Activated CD8-positive, alpha-beta T cell treated with anti-CD3 and anti-CD28 coated beads for 36 hours (primary cell): ENCODE measurements around the gene NFXL1. TPM values are rescaled to one million over a fixed set of nuclear protein-coding genes. Genes with fewer than 3 reads are reported as not detected.
A peak's percentile ranks its signal among the peaks of the same experiment; 100 is the strongest.
"Not testable (repeated sequence)": the region's sequence is repeated elsewhere in the genome, so short reads cannot be mapped to it uniquely, and the experiment has no call there.

Experiments
- ATAC-seq: fragments of 200-7000 bp; cut with Tn5 transposase; one replicate; pipeline ENCODE4 v1.10.0; 2021; ENCODE audit warnings: mild to moderate bottlenecking, moderate library complexity
- CTCF ChIA-PET: fragments of 350-600 bp; sonication (Branson Sonifier 250); formaldehyde crosslinking; loops from one replicate; lab custom pipeline; 2021; ENCODE audit warnings: antibody characterized with exemption; lab: Charles Lee
- POLR2A ChIA-PET: fragments of 350-600 bp; sonication (Branson Sonifier 250); formaldehyde crosslinking; loops from one replicate; lab custom pipeline; 2021; ENCODE audit warnings: antibody characterized with exemption; lab: Charles Lee
- DNase-seq: peaks from one replicate; pipeline ENCODE4 v3.0.0-alpha.2; 2020
- H3K27ac Mint-ChIP-seq: one replicate; pipeline ENCODE4 v1.8.0; 2021; ENCODE audit warnings: mild to moderate bottlenecking, mixed read lengths
- H3K27me3 Mint-ChIP-seq: one replicate; pipeline ENCODE4 v1.8.0; 2021; ENCODE audit warnings: mixed read lengths
- H3K36me3 Mint-ChIP-seq: one replicate; pipeline ENCODE4 v1.8.0; 2021; ENCODE audit warnings: low read depth, mixed read lengths
- H3K4me1 Mint-ChIP-seq: one replicate; pipeline ENCODE4 v1.8.0; 2021; ENCODE audit warnings: low read depth, mixed read lengths
- H3K4me3 Mint-ChIP-seq: one replicate; pipeline ENCODE4 v1.8.0; 2021; ENCODE audit warnings: mild to moderate bottlenecking, moderate library complexity, mixed read lengths
- H3K9me3 Mint-ChIP-seq: one replicate; pipeline ENCODE4 v1.8.0; 2021; ENCODE audit warnings: mixed read lengths
- intact Hi-C: fragments of 100-400 bp; cut with micrococcal nuclease; formaldehyde crosslinking; loops from one replicate; pipeline ENCODE4 v1.10.0; 2022
- total RNA-seq, 2 experiments: library from RNA; stranded (reverse); gene quantifications; one replicate each; pipeline ENCODE4 v1.2.3, GENCODE V29; 2021
- TF ChIP-seq, protein P1 (sequence below): fragments of 200-600 bp; IDR thresholded peaks from one replicate; pipeline ENCODE4 v1.8.0; 2022; ENCODE audit warnings: antibody characterized with exemption, mild to moderate bottlenecking

Gene NFXL1
- total RNA-seq, 2 experiments from 2014 or later, result 14.0 to 14.5 TPM

DNA sequence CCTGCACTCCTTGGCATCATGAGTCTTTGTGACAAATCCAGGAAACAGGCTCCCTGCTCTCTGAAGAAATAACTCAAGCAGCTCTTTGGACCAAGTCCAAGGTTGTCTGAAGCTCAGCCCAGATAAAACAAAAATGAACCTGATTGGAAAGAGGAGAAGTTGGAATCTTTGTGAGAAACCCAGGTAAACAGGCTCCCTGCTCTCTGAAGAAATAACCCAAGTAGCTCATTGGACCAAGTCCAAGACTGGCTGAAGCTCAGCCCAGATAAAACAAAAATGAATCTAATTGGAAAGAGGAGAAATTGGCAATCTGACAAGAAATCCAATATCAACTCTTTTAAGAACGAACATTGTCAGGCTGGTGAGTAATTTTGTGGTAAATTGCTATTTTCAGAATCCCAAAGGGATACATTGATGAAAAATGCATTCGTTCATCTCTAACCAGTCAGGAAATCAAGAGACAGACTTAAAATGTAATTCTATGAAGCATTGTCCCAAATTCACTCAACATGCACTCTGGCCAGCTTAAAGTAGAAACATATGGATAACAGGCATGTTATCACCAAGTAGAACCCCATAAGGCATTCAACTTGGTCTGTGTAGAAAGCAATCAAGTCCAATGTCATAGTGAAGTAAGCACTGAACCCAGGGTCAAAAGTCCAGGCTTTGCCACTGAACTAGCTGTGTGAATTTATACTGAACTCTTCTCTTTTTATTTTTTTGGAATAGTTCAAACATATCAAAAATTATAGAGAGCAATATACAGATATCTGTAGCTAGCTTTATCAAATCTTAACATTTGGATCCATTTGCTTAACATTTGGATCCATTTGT lies 16.8 kb upstream of the NFXL1 start:
- Mint-ChIP-seq H3K27me3 (peaks cover 6% of the 10 kb centered on the region), H3K4me1 (peaks cover 12% of the 10 kb centered on the region), H3K27ac (no peak overlapping the region), H3K36me3 (no peaks in the 10 kb centered on the region), H3K9me3 (no peaks in the 10 kb centered on the region), H3K4me3 (no peak overlapping the region)
- DNase-seq (no peak), ATAC-seq (no peak)
- CTCF ChIA-PET, result interaction anchor here (1.0 to 3.0 kb wide), 5 partner anchors 27 to 262 kb away, joined by 3 to 17 read pairs (median 4); no protein-coding TSS in a partner anchor
- intact Hi-C loops, result loop anchor here (5.0 kb wide), 1 partner anchor 244 kb away; no protein-coding TSS in a partner anchor
- TF ChIP-seq, protein P1, sequence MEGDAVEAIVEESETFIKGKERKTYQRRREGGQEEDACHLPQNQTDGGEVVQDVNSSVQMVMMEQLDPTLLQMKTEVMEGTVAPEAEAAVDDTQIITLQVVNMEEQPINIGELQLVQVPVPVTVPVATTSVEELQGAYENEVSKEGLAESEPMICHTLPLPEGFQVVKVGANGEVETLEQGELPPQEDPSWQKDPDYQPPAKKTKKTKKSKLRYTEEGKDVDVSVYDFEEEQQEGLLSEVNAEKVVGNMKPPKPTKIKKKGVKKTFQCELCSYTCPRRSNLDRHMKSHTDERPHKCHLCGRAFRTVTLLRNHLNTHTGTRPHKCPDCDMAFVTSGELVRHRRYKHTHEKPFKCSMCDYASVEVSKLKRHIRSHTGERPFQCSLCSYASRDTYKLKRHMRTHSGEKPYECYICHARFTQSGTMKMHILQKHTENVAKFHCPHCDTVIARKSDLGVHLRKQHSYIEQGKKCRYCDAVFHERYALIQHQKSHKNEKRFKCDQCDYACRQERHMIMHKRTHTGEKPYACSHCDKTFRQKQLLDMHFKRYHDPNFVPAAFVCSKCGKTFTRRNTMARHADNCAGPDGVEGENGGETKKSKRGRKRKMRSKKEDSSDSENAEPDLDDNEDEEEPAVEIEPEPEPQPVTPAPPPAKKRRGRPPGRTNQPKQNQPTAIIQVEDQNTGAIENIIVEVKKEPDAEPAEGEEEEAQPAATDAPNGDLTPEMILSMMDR, result no peak
- POLR2A ChIA-PET, result interaction anchor here (0.7 kb wide), 1 partner anchor 285 kb away, joined by 3 read pairs; no protein-coding TSS in a partner anchor

DNA sequence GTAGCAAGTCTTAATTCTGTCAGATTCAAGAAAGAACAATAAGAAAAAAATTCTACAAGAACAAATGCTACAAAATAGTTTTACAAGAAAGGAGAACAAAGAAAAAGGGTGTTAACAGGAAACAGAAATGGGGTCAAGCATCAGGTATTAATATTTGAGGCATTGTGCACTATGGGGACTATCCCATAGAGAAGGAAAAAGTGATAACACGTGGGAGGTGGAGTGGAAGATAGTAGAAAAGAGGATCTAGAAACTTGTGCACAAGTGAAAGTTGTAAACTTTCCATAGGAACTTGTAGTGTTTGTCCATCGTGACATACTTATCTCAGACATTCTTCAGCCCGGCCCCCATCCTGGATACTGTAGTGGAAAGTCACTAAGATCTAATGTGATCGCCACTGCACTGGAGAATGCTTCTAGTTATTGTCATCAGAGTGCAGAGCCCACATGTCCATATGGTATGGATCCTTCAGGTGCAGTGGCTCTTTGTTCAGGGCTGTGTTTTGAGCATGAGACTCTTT lies 15.4 kb upstream of the NFXL1 start:
- peaks cover 13% of the 10 kb centered on the region for H3K27me3 Mint-ChIP-seq
- ATAC-seq (no peak), DNase-seq (no peak)
- no peaks in the 10 kb centered on the region for H3K9me3 Mint-ChIP-seq
- intact Hi-C loops, result loop anchor here (5.0 kb wide), 2 partner anchors 158 to 242 kb away; no protein-coding TSS in a partner anchor
- peaks cover 12% of the 10 kb centered on the region for H3K4me1 Mint-ChIP-seq
- CTCF ChIA-PET, result no interaction called here
- TF ChIP-seq, protein P1, result no peak
- POLR2A ChIA-PET, result no interaction called here
- H3K27ac Mint-ChIP-seq, result no peak overlapping the region
- H3K36me3 Mint-ChIP-seq, result no peaks in the 10 kb centered on the region
- no peak overlapping the region for H3K4me3 Mint-ChIP-seq

DNA sequence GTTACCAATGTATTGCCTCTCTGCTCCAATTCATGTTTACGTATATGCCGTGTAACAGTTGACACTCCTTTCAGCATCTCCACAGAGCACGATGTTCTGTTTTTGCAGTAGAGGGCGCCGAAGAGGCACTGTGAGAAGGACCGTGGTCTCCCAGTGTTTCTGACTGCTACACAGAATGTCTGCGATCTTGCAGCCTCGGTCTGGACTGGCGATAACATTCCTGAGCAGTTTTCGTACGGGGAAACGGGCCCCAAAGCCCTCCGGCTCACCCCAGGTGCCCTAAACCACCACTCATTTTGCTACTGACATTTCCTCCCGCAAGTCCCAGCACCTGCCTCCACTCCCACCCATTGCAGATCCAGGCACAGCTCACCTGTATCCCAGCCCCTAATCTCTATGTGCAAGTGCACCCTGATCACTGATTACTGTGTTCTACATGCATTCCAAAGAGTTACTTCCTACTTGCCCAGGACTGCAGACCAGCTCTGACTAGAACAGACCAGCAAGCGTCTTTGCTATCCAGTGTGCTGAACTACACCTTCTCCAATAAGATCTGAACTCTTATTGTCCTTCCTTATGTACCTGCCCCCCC lies 12.4 kb upstream of the NFXL1 start:
- ChIA-PET CTCF (interaction anchor here (0.6 to 1.1 kb wide), 4 partner anchors 159 to 258 kb away, joined by 3 to 4 read pairs (median 4); no protein-coding TSS in a partner anchor), POLR2A (no interaction called here)
- Mint-ChIP-seq H3K27me3 (peaks cover 17% of the 10 kb centered on the region), H3K9me3 (no peaks in the 10 kb centered on the region), H3K36me3 (no peaks in the 10 kb centered on the region), H3K4me3 (peak overlapping the region; percentile 22), H3K4me1 (peaks cover 12% of the 10 kb centered on the region), H3K27ac (no peak overlapping the region)
- intact Hi-C loops, result loop anchor here (5.0 kb wide), 1 partner anchor 161 kb away; no protein-coding TSS in a partner anchor
- TF ChIP-seq, protein P1, result peak; percentile 68
- peak; percentile 99 for ATAC-seq
- peak; percentile 64 for DNase-seq

DNA sequence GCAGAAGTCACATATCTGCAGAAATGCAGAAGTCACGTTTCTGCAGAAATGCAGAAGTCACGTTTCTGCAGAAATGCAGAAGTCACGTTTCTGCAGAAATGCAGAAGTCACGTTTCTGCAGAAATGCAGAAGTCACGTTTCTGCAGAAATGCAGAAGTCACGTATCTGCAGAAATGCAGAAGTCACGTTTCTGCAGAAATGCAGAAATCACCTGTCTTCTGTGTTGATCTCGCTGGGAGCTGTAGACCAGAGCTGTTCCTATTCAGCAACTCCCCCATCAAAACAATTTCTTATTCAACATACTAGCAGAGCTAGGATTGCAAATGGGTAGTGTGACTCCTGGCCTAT lies 8.9 kb upstream of the NFXL1 start:
- H3K4me1 Mint-ChIP-seq, DNase-seq, intact Hi-C loops, H3K4me3 Mint-ChIP-seq, H3K27ac Mint-ChIP-seq, H3K36me3 Mint-ChIP-seq, ATAC-seq, H3K9me3 Mint-ChIP-seq, POLR2A ChIA-PET: not testable (repeated sequence)
- peaks cover 17% of the 10 kb centered on the region for H3K27me3 Mint-ChIP-seq
- CTCF ChIA-PET, result interaction anchor here (1.9 kb wide), 1 partner anchor 11 kb away, joined by 5 read pairs; no protein-coding TSS in a partner anchor

DNA sequence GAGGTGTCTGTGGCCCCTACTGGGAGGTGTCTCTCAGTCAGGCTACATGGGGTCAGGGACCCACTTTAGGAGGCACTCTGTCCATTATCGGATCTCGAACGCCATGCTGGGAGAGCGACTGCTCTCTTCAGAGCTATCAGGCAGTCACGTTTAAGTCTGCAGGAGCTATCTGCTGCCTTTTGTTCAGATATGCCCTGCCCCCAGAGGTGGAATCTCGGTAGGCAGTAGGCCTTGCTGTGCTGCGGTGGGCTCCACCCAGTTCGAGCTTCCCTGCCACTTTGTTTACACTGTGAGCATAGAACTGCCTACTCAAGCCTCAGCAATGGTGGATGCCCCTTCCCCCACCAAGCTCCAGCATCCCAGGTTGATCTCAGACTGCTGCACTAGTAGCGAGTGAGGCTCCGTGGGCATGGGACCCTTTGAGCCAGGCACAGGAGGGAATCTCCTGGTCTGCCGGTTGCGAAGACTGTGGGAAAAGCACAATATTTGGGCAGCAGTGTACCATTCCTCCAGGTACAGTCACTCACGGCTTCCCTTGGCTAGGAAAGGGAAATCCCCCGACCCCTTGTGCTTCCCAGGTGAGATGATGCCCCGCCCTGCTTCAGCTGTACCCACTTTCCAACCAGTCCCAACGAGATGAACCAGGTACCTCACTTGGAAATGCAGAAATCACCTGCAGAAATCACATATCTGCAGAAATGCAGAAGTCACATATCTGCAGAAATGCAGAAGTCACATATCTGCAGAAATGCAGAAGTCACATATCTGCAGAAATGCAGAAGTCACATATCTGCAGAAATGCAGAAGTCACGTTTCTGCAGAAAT lies 8.3 kb upstream of the NFXL1 start:
- DNase-seq, POLR2A ChIA-PET, H3K4me3 Mint-ChIP-seq, H3K4me1 Mint-ChIP-seq, intact Hi-C loops, ATAC-seq, H3K9me3 Mint-ChIP-seq, H3K36me3 Mint-ChIP-seq, H3K27ac Mint-ChIP-seq: not testable (repeated sequence)
- peaks cover 17% of the 10 kb centered on the region for H3K27me3 Mint-ChIP-seq
- CTCF ChIA-PET, result interaction anchor here (1.9 kb wide), 1 partner anchor 11 kb away, joined by 5 read pairs; no protein-coding TSS in a partner anchor

DNA sequence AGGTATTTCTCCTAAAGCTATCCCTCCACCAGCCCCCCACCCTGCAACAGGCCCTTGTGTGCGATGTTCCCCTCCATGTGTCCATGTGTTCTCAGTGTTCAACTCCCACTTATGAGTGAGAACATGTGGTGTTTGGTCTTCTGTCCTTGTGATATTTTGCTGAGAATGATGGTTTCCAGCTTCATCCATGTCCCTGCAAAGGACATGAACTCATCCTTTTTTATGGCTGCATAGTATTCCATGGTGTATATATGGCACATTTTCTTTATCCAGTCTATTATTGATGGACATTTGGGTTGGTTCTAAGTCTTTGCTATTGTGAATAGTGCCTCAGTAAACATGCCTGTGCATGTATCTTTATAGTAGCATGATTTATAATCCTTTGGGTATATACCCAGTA lies 2.8 kb upstream of the NFXL1 start:
- H3K4me3 Mint-ChIP-seq, H3K27ac Mint-ChIP-seq, H3K27me3 Mint-ChIP-seq, intact Hi-C loops, POLR2A ChIA-PET, H3K9me3 Mint-ChIP-seq, DNase-seq, ATAC-seq: not testable (repeated sequence)
- H3K36me3 Mint-ChIP-seq, result peaks cover 13% of the 10 kb centered on the region
- H3K4me1 Mint-ChIP-seq, result peaks cover 18% of the 10 kb centered on the region
- CTCF ChIA-PET, result interaction anchor here (2.0 kb wide), 1 partner anchor 8 kb away, joined by 6 read pairs; no protein-coding TSS in a partner anchor
